Upper lobe of left lung (tissue), 4 donors: ENCODE measurements around the gene KNDC1.

ENCODE experiments used
- CTCF ChIP-seq, 6 experiments: fragments of 450-650 bp in 4 of 6; fragments of 200-600 bp in 2 of 6; sonication (generic) in 2 of 6; IDR thresholded peaks; one replicate each; pipeline ENCODE4 v1.5.1; 2016 to 2019; ENCODE audit warnings: antibody characterized with exemption in 6 of 6
- POLR2AphosphoS5 ChIP-seq, 2 donors: sonication (generic); formaldehyde crosslinking; IDR thresholded peaks; one replicate each; pipeline ENCODE4 v1.5.1; 2017; ENCODE audit warnings: antibody characterized with exemption in 2 of 2

DNA sequence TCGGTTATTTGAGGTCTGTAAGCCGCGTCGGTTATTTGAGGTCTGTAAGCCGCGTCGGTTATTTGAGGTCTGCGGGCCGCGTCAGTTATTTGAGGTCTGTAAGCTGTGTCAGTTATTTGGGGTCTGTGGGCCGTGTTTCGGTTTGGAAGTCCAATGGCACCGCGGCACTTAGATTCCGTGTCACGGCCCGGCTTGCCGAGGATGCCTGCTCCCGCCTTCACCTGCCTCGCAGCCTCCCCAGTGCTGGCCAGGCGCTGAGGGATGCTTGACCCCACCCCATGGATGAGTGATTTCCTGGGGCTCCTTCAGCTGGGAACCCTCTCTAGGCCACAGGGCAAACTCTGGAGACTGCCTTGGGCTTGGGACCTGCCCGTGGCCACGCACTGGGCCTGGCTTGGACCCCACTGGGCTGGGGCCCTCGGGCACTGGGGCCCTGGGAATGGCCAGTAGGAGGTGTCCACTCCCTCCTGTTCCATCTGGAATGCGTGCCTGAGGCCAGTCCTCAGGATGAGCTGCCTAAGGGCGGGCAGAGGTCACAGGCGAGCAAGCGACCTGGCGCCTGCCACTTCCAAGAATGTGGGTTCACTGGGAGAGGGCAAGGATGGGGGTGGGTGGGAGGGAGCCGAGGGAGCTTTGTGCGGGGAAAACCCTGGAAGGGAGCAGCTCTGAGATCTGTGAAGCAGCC lies 46.7 kb upstream of the KNDC1 start:
- no peak for TF ChIP-seq POLR2AphosphoS5 (IDR thresholded peaks at IDR 0.05)
- no peak for TF ChIP-seq CTCF (IDR thresholded peaks at IDR 0.05)
